Left renal pelvis (tissue), 4 donors: ENCODE measurements around the gene HMGXB4. TPM values are rescaled to one million over a fixed set of nuclear protein-coding genes. Genes with fewer than 3 reads are reported as not detected.

ENCODE experiments used
- DNase-seq, 4 donors: peaks; one replicate each; pipeline ENCODE4 v3.0.0-alpha.2; 2013; ENCODE audit warnings: low read depth in 4 of 4, low spot score in 3 of 4
- polyA plus RNA-seq, 4 donors: library from polyadenylated mRNA; unstranded; fragments of 120-200 nt; gene quantifications; one replicate each; pipeline ENCODE4 v1.2.1, GENCODE V29; 2013; ENCODE audit not compliant: insufficient read length in 4 of 4

Gene HMGXB4
- polyA plus RNA-seq, 4 donors: 28.3 to 31.7 (median 29.4) TPM

GRCh38 chr22:35324762-35325161 lies 67.5 kb downstream of the HMGXB4 start:
- DNase-seq: no peak

DNA sequence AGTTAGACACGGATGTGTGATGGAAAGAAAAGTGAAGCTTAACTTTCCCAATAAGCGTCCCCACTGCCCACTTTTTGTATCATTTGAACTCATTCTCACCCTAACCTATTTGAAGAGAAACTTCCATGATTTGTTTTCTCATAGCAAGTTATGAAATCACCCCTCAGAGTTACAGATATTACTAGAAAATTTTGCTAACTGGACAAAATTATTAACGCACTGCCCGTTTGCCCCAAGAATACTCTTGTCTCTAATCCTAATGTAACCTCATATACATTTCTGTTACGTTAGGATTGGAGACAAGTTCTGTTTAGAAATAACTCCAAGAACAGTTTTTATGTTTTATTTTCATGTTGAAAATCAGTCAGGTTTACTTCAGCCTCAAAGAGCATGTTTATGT lies 67.9 kb downstream of the HMGXB4 start:
- DNase-seq: no peak

DNA sequence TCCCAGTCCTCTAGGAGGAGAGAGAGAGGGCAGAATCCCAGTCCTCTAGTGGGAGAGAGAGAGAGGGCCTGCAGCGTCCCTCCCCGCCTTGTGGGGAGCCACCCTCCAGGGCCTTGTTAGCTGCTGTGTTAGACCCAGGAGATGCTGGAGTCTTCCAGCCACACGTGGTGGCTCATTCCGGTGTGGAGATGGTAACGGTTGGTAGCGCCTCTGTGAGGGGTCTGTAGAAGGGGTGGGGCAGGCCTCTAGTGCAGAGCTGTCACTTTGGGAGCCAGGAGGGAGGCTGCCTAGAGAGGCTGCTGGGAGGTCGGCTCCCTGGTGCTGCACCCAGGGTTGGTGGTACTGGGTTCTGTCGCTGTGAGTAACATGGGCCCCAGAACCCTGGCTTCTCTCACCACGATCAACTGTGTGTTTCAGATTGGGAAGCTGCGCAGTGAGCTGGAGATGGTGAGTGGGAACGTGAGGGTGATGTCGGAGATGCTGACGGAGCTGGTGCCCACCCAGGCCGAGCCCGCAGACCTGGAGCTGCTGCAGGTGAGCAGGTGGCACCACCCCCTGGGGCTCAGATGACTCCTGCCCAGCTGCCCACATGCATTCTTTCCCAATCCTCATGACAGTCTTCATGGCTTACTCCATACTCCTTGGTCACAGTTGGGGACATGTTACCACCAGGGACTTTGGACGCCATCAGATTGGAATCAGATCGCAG lies 69.7 kb downstream of the HMGXB4 start:
- DNase-seq: no peak

- DNase-seq: no peak
Observed at GRCh38 chr22:35327690-35328471, 70.6 kb downstream of the HMGXB4 start.

DNA sequence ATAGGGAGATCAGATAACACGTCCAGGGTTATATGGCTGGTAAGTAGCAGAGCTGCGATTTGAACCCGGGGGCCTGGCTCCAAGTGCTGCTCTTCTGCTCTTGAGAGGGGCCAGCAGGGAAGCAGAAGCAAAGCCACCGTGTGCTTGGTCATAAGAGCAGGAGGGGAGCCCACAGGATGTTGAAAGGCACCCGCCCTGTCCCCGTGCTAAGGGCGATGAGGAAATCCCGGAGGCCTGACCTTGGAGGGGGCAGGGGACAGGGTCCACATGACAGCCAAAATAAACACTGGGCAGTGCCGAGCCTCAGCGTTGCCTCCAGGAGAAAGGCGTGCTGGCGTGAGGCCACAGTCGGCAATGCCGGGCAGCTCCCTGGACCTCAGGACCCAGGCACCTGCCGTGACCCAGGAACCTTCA lies 71.2 kb downstream of the HMGXB4 start:
- no peak for DNase-seq

- DNase-seq: no peak
Observed at GRCh38 chr22:35329114-35329847, 72.0 kb downstream of the HMGXB4 start.

DNA sequence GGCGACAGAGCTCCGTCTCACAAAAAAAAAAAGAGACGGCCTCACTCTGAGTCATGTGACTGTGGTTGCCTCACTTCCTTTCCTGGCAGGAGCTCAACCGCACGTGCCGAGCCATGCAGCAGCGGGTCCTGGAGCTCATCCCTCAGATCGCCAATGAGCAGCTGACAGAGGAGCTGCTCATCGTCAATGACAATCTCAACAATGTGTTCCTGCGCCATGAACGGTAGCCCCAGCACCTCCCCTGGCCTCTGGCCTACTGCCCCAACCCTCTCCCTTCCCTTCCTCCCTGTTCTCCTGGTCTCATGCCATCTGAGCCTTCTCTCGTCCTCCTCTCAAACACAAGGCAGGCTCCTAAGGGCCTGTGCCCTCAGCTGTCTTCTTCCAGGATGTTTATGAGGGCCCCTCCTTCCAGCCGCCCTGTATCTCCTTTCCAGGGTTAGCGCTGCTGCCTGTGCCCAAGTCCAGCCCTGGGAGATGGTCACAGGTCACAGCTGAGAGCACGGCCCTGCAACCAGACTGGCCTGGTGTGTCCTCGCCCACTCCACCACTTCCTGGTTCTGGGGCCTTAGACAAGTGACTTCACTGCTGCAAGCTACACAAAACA lies 73.1 kb downstream of the HMGXB4 start:
- no peak for DNase-seq

DNA sequence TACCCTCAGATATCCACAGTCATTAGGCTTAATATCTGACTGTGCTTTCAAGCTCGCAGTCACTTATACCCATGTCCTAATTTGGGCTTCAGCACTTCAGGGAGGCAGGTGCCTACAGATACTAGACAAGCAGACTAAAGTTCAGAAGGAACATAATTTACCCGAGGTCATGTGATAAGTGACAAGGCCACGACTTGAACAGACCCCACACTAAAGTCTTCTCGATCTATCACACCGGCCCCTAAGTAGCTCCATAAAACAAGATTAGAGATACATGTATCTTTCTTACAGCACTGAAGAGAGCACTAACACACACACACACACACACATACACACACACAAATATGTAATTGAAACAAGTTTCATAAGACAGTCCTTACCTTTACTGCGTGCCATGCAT lies 75.0 kb downstream of the HMGXB4 start:
- no peak for DNase-seq

DNA sequence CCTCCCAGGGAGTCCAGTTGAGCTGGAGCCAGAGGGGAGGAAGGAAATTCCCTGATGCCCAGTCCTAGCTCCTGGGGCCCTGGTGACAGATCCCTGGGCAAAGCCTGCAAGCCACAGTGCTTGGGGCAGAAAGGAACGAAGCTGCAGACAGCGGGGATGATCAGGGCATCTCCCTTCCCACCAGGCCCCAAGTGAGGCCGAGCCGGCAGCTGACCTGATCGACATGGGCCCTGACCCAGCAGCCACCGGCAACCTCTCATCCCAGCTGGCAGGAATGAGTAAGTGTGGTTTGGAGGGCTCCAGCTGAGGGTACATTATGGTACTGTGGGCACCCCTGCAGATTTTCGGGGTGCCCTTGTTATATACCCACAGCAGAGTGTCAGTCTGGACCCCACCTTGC lies 75.9 kb downstream of the HMGXB4 start:
- no peak for DNase-seq

DNA sequence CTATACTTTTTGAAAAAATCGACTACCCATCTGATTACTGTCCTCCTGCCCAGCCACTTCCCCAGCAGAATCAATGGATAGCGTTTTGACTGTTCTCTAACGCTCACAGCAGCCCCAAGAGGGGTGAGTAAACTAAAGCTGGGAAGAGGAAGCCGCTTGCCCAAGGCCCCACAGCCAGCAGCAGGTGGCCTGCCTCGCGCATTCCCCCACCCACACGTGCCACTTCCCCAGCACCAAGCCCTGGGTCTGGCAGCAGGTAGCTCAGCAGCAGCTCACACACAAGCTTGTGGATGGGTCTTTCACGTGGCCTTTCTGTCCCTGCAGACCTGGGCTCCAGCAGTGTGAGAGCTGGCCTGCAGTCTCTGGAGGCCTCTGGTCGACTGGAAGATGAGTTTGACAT lies 76.7 kb downstream of the HMGXB4 start:
- DNase-seq: no peak

GRCh38 chr22:35335468-35335867 lies 78.2 kb downstream of the HMGXB4 start:
- no peak for DNase-seq

GRCh38 chr22:35335936-35336781 lies 78.9 kb downstream of the HMGXB4 start:
- no peak for DNase-seq

GRCh38 chr22:35337932-35338331 lies 80.6 kb downstream of the HMGXB4 start:
- DNase-seq: no peak

DNA sequence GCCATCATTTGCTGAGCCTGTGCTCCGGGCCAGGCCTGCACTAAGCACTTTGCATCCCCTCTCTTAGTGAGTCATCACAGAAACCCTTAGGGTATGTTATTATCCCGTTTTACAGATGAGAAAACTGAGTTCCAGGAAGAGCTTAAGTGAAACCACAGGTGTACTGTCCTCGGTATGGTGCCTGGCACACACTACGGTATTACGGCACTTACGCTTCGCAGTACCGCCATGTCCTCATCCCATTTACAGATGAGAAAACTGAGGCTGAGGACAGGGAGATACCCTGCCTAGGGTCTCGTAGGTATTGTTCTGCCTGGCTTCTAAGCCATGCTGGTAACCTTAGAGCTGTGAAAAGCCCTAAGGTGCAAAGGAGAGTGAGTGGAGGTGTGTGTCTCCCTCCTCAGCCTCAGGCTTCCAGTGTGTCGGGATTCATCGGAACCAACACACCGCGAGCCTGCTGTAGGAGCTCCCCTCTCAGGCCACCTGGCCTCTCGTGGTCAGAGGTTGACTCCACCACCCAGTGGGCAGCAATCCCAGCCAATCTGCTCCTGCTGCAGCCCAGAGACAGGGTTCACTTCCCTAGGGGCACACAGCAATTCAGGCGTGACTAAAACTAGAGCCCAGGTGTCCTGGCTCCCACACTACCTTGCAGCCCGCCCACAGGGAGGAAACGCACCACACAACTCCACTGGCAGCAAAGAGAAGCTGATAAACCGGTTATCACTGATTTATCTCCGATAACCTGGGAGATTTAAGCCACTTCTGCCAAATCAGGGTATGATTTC lies 84.0 kb downstream of the HMGXB4 start:
- no peak for DNase-seq

- DNase-seq: no peak
Observed at GRCh38 chr22:35342390-35342789, 85.1 kb downstream of the HMGXB4 start.

DNA sequence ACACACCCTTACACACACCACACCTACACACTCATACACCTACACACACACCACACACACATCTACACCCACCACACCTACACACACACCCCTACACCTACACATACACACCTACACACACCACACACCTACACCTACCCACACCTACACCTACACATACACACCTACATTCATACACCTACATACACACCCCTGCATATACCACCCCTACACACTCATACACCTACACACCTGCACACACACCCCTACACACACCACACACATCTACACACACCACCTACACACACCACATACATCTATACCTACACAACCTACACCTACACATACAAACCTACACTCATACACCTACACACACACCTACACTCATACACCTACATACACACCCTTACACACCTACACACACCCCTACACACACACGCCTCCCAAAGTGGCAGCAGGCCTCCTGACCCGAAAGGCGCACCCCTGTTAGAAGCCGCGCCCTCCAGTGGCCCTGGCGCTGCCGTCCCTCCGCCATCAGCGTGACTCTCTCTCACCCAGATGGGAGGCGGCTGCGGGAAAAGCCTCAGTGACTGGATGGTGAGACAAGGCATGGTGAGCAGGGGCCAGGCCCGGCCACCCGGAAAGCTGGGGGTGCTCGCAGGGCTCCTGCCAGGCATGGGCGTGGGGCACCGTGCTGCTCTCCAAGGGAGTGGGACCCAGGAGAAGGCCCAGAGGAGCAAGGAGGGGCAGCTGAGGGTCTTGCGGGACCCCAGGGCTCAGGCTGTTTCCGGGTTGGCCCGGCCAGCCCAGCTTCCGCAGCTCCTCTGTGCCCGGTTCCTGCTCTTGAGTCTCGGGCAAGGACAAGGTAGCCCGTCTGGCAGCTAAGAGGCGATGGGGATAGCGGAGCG lies 86.6 kb downstream of the HMGXB4 start:
- DNase-seq: no peak

GRCh38 chr22:35344956-35345690 lies 87.8 kb downstream of the HMGXB4 start:
- DNase-seq: no peak
